ENCODE measurements around the gene MAP4K4.

The MAP4K4 gene

DNA sequence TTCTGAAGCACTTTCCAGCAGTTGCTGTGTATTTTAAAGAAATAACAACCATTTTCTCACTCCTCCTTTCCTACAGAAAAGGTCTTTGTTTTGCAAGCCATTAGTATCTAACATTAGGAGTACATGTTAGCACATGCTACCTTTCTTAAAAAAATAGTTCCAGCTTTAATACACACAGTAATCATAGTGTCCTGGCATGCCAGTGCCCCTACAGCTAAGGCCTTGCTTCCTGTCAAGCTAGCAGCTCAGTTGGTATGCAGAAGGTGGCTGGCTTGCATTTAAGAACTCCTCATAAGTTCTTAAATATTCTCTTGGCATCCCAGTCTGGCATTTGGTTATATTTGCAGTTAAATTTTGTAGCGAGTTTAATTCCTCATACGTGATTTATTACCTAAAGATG is 152.9 kb downstream of the MAP4K4 start:
- TF ChIP-seq, protein P1, sequence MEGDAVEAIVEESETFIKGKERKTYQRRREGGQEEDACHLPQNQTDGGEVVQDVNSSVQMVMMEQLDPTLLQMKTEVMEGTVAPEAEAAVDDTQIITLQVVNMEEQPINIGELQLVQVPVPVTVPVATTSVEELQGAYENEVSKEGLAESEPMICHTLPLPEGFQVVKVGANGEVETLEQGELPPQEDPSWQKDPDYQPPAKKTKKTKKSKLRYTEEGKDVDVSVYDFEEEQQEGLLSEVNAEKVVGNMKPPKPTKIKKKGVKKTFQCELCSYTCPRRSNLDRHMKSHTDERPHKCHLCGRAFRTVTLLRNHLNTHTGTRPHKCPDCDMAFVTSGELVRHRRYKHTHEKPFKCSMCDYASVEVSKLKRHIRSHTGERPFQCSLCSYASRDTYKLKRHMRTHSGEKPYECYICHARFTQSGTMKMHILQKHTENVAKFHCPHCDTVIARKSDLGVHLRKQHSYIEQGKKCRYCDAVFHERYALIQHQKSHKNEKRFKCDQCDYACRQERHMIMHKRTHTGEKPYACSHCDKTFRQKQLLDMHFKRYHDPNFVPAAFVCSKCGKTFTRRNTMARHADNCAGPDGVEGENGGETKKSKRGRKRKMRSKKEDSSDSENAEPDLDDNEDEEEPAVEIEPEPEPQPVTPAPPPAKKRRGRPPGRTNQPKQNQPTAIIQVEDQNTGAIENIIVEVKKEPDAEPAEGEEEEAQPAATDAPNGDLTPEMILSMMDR (IDR thresholded peaks at IDR 0.05; ENCODE audit: low read depth, low read length): no peak
- no peak overlapping the region for H3K4me3 ChIP-seq (ENCODE audit: low read depth, low read length)

DNA sequence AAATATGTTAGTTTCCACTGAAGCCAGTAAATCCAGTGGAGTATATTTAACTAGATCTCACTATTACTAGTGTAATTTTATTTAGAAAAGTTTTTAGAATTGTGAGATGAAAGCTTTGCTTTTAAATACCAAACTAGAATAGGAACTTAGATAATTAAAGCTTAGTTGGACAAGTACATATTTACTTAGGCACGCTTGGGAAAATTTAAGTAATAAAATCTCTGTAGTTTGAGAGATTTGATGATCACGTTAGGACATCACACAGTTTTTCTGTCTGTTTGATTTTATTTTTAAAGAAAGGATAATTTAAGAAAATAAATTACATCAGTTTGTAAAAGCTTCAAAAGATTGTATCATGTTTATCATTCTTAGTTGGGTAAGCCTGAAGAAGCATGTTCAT is 153.5 kb downstream of the MAP4K4 start:
- H3K4me3 ChIP-seq (ENCODE audit: low read depth, low read length): no peak overlapping the region
- TF ChIP-seq, protein P1 (IDR thresholded peaks at IDR 0.05; ENCODE audit: low read depth, low read length): no peak

DNA sequence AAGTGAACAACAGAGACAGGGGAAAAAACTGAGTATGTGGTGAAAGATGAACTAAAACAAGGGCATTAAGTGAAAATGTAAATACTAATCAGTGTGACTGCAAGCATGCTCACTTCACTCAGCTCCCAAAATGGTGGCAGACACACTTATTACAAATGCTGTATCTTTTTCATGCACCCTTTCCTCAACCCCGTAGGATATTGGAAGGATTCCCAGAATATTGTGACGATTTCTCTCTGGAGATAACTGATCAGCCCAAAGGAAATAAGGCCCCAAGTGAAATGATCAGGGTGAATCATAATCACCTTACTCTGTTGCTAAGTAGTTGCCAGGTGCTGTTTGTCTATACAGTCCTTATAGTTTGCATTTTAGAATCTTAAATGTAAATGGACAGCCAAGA is 155.3 kb downstream of the MAP4K4 start:
- TF ChIP-seq, protein P1 (IDR thresholded peaks at IDR 0.05; ENCODE audit: low read depth, low read length): no peak
- H3K4me3 ChIP-seq (ENCODE audit: low read depth, low read length): no peak overlapping the region

DNA sequence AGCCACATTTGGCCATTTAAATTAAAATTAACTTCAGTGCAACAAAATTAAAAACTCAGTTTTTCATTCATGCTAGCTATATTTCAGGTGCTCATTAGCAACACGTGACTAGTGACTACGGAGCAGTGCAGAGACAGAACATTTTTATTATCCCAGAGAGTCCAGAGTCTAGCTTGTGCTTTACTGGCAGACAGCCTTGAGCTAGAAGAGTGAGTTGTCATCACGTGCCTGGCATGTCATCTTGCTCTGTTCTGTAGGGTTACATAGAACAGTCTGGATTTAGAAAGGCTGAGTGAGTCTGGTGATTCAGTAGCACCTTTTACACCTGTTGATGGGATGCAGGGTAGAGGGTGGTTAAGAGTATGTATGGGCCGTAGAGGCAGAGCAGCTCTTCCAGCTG is 157.4 kb downstream of the MAP4K4 start:
- no peak overlapping the region for H3K4me3 ChIP-seq (ENCODE audit: low read depth, low read length)
- TF ChIP-seq, protein P1 (IDR thresholded peaks at IDR 0.05; ENCODE audit: low read depth, low read length): no peak

DNA sequence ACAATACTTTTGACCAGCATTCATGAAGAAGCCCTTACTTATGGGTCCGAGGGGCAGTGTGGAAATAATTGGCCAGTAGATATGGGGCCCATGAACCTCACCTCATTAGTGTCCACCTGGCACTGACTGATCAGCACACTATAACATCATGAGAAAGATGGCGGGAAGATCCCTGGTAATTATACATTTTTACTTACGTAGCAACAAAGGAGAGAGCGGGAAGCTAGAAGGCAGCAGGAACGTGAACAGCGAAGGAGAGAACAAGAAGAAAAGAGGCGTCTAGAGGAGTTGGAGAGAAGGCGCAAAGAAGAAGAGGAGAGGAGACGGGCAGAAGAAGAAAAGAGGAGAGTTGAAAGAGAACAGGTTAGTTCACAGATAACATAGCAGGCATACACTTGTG is 158.3 kb downstream of the MAP4K4 start:
- no peak overlapping the region for H3K4me3 ChIP-seq (ENCODE audit: low read depth, low read length)
- TF ChIP-seq, protein P1 (IDR thresholded peaks at IDR 0.05; ENCODE audit: low read depth, low read length): no peak

DNA sequence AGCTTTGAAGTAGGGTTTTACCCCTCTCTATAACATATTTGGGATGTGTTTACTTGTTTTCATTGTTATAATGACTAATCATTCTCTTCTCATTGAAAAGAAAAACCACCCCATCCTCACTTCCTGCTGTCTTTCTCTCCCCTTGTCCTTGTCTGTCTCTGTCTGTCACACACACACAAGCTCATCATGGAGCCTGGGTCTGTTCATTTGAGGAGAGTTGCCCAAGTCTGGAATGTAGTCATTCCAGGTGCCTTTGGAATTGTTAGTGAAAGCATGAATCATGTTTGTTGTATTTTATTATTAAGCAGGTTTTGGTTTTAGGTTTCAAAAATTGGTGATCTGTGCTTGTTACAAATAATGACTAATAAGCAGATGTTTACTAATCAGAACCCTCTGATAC is 160.7 kb downstream of the MAP4K4 start:
- TF ChIP-seq, protein P1 (IDR thresholded peaks at IDR 0.05; ENCODE audit: low read depth, low read length): no peak
- no peak overlapping the region for H3K4me3 ChIP-seq (ENCODE audit: low read depth, low read length)

DNA sequence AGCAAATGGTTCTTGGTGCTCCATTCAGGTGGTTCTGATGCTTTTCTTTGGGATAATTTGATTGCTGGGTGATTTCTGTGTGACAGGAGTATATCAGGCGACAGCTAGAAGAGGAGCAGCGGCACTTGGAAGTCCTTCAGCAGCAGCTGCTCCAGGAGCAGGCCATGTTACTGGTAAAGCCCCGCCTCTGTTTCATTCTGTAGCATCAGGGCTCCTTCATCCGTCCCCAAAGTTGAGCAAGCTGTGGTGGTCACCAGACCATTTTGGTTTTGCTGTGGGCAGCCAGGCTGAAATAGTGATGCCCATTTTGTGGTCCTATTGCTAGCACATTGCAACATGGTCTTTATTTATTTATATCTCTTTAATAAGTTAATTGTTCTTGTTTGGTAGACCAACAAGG is 161.4 kb downstream of the MAP4K4 start:
- TF ChIP-seq, protein P1 (IDR thresholded peaks at IDR 0.05; ENCODE audit: low read depth, low read length): no peak
- no peak overlapping the region for H3K4me3 ChIP-seq (ENCODE audit: low read depth, low read length)
